Activated CD4-positive, alpha-beta T cell treated with anti-CD3 and anti-CD28 coated beads, Interleukin-2, Interleukin-6, amounts not matched to agents 100 ng/mL and 50 ng/mL, durations not matched to agents 16 hours and 8 hours (primary cell): Measurements from ENCODE around the gene RAG2.
A peak's percentile ranks its signal among the peaks of the same experiment; 100 is the strongest.

Experiments
- DNase-seq: peaks from one replicate; pipeline ENCODE4 v3.0.0-alpha.2; 2020

The RAG2 gene

GRCh38 chr11:36598051-36598450 lies at the start of gene RAG2:
Gene RAG2 (minus strand): TSS chr11:36598236. CDS start chr11:36594168, 4,068 bp downstream.
- no peak for DNase-seq

DNA sequence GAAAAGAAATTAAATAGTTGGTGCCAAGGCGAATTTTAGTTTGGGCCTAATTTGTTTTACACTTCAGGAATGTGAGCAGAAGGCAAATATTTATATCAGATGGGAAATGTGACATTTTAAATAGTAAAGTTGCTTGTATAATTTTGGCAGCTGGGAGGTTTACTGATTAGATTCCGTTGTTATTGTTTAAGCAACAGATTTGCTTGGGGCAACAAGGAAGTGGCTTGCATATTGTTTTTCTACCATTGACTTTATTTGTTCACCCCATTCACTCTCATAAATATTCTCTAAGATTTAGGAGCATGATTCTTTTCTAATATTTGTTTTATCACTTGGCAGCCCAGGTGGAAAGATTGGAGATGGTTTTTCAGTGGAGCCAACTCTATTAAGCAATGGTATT lies 40.5 kb upstream of the RAG2 start:
- no peak for DNase-seq

DNA sequence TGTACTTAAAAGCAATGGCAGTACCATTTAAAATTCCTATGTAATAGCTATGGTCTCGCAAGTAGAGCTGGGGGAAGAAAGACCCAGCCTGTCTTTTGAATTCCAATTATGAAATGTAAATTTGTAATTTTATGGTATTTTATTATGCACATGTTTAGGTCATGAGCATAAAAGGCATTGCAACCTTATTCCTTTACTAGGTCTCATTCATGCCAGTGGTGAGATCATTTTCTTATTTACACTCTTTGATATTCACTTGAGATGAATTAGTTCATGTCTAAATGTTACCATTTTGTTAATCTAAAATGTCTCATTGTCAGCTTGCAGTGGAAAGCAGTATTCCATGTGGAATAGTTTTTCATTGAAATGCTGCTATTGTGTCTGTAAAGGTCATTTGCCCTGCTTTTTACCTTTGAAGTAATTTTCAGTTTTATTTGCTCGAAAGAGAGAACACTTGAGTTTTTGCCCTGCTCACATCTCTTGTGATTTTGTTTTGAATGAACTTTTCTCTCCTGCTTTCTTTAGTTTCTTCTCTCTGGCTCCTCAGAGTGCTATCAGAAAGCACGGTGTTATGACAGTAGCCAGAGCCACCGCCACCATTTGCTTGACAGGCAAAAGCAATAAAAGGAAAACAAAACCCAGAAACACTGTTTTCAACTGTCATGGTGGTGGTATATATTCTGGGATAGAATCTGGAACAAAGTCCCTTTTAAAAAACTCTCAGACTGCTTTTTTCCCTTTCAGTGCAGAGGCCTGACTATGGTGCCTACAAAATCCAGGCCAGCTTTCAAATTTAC lies 37.2 kb upstream of the RAG2 start:
- no peak for DNase-seq

DNA sequence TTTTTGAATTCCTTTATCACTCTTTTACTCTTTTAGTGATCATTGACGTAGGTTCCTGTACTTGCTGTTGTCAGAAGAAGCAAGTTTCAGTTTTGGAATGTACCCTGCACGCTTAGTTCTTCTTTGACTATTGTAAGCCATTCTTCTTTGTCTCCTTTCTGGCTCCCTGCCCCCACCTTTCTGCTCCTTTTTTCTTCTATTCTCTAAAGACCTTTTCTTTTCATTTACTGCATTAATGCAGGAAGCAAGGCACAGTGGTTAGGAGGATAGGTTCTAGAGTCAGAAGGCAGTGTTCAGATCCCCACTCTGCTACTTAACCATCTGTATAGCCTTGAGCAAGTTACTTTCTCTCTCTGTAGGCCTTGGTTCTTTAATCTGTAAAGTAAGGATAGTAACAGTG lies 33.7 kb upstream of the RAG2 start:
- DNase-seq: peak; percentile 22

DNA sequence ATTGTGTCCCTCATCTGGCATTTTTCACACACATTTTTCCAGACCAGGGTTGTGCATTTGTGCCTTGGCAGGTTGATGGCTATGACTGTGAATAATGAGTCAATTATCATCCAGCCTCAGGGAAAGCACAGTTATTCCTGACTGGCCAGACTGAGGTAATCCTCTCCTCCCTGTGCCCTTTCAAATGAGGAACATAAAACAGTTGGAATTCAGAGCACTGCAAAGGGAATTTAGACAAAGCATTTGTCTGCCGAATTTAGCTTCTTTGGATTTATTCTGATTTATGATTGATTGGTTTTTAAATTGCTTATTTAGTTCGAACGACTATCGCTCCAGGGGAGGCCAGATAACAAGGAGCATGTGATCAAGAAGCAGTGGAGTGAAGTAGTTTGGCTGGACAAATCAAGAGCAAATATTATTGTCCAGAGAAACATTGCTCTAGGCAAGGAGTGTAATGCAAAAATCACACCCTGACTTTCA lies 30.8 kb upstream of the RAG2 start:
- no peak for DNase-seq

DNA sequence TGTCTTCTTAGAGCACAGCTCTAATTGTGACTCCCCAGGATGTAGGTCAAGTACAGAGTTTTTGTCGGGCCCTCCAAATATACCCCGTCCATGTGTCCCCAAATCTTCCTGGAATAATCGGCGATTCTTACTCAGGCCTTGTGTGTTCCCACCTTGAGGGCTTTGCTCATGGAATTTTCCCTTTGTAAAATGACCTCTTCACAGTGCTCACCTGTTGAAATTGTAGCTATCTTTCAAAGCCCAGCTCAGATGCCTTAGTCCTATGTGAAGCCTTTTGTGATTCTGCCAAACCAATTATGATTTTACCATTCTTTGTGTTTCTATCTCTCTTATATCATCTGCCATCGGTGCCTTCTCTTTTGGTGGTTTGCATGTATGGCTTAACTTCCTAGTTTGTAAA lies 30.1 kb upstream of the RAG2 start:
- DNase-seq: no peak

DNA sequence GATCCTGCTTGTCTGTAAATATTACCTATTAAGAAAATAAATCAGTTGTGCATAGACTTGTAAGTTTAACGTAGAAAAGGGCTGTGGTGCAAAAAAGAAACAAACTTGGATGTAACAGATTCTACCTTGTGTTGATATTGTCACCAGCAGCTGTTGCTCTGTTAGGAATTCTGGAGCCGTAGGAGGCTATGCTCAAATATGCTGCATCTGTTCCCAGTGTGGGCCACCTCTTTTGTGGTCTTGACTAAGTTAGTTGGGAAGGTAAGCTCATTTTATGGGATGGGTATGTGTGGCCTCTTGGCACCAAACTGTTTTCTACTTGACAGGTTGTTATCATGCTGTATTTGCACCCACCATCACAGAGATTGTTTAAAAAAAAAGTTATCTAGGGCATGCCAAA lies 29.4 kb upstream of the RAG2 start:
- no peak for DNase-seq

DNA sequence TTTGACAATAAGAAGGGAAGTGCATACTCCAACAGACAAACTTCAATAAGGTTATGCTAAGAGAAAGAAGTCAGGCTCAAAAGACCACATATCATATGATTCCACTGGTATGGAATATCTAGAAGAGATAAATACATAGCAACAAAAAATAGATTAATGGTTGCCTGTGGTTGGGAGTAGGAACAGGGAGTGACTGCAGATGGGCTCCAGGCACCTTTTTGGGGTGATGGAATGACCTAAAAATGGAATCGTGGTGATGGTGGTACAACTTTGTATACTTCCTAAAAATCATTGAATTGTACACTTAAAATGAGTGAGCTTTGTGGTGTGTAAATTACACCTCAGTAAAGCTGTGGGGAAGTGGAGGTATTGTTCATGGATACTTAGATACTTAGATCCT lies 29.0 kb upstream of the RAG2 start:
- no peak for DNase-seq

GRCh38 chr11:36623494-36623893 lies 25.5 kb upstream of the RAG2 start:
- no peak for DNase-seq

GRCh38 chr11:36622431-36623136 lies 24.5 kb upstream of the RAG2 start:
- DNase-seq: peak; percentile 17

DNA sequence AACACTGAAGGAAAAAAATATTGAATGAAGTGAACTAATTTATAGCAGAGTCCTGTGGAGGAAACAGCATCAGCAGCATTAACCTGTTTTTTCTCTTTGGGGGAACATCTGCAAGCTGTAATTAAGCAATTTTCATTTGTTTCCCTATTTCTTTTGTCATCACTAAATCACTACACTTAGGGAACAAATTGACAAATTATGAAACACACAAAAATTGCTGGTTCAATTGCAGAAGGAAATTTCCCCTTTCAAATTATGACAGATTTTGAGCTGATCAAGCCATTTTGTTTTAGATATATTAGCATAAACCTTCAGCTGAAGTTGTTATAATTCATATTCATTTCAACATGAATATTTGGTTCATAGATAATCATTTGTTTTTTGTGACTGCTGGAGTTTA lies 22.2 kb upstream of the RAG2 start:
- DNase-seq: no peak

GRCh38 chr11:36619502-36619901 lies 21.5 kb upstream of the RAG2 start:
- DNase-seq: peak; percentile 6

DNA sequence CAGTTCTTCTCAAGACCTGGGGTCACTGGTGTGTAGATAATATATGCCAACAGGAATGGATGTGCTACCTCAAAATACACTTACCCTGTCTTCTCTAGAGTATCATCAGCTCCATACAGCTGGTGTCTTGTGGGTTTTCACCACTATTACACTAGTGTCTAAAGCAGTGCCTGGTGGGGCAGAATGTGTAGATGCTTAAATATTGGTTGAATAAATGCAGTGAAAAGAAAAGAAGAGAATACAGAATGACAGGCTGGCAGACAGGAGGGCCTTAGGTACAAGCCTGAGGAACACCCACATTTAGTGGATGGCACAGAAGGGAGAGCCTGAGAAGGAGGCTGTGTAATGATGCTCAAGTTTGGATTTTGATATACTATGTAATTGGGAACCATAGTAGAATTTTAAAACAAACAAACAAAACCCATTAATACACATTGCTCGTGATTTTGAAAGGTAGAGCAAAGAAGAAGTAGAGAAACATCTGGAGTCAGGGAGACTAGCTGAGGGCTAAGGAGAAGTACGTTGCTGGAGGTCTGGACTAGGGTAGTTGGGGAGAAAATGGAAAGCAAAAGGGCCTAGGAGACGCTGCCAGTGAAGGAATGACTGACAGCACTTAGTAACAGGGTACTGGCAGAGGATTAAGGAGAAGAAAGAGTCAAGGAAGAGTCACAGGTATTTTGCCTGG lies 20.5 kb upstream of the RAG2 start:
- DNase-seq: no peak

GRCh38 chr11:36617543-36618362 lies 19.7 kb upstream of the RAG2 start:
- DNase-seq: no peak

DNA sequence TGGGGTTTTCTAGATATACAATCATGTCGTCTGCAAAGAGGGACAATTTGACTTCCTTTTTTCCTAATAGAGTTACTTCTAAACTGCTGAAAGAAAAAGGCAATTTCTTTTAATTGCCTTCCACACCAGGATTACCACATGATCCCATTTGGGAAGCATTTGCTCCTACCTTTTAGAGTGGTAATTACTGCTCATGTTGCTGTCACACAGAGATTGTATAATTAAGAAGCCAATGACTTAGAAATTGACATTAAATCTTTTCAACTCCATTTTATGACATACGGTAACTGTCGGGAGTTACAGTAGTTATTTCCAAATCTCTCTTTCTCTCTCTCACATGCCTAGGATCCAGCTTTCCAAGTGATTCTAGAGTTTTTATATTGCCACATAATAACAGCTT lies 17.8 kb upstream of the RAG2 start:
- no peak for DNase-seq

DNA sequence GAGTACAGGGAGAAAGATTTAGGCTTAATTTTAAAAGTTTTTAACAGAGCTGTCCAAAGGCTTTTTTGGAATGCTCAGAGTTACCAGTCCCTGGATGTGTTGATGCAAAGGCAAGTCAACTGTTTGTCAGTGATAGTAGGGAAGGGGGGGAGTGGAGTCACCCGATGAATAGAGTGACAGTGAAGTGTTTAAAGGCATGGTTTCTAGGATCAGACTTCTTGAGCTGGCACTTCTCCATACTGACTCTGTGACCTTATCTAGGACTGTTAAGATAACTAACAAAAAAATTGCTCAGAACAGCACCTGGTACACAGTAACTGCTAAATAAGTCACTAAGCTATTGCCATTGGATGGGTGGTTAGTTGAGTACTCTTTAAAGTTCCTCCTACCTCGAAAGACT lies 11.3 kb upstream of the RAG2 start:
- DNase-seq: no peak

GRCh38 chr11:36608491-36609199 lies 10.6 kb upstream of the RAG2 start:
- no peak for DNase-seq

DNA sequence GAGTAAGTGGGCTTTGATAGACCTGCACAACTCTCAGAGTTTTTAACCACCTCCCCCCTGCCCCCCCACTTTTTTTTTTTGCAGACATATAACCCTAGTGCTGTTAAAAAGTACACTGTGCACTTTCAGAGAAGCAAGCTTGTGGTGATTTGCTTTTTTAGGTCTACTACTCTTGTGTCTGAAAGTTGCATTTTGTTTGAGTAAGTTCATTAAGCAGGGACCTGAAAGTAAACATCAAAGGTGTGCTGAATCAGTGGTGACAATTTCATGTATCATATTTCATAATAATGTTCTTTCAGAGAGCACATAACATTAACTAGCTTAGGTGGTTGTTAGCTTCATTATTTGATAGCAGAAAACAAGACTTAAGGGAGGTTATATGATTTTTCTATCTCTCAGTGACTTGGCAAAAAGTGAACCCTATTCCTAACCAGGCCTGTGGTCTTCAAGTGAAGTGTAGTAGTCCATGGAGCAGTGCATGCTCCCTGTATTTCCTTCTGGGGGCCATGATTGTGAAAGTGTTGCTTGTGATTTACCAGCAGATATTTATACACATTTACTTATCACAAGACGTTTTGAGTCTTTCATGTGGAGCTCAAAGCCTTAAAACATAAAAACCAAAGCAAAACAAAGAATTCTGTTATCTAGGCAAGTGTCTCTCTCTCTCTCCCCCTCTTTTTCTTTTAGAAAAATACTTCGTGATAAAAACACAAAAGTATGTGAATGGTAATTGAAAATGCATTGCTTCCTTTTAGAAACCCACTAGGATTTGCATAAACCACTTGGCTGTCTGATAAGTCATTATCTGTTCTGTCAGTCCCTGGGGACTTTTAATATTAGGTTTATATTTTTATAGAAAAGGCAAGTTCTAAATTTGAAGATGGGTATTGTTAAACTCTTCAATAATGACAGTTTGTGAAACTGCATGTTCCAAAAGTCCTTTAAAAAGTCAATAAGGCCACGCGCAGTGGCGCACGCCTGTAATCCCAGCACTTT lies 7.5 kb upstream of the RAG2 start:
- no peak for DNase-seq

- DNase-seq: no peak
Observed at GRCh38 chr11:36602135-36602534, 4.1 kb upstream of the RAG2 start.

DNA sequence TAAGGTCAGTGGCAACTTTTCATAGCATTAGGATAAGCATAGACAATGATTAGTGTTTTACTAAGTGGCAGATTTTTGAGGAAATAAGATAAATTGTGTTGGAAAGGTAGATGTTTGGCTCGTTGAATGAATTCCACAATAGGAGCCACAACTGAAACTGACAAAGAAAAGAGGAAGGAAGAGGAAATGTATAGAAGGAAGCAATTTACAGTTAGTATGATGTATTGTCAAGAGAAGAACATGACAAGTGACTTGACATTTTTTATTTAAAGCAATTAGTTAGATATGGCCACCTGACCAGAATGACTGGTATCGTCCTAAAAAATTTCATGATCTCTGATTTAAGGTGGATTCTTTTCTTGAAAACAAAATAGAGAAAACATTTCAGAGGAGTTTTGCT lies 3.1 kb upstream of the RAG2 start:
- no peak for DNase-seq

DNA sequence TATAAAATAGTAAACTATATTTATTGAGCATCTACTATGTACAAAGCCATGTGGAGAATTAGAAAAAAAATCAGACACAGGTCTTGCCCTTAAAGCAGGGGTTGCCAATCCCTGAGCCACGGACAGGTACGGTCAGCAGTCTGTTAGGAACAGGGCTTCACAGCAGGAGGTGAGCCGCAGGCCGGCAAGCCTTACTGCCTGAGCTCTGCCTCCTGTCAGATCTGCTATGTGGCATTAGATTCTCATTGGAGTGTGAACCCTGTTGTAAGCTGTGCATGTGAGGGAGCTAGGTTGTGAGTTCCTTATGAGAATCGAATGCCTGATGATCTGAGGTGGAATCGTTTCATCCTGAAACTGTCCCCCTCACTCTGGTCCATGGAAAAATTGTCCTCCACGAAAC lies 2.1 kb upstream of the RAG2 start:
- DNase-seq: no peak
